ENCODE results near the gene ATL2.
A peak's percentile ranks its signal among the peaks of the same experiment; 100 is the strongest.

ATL2 gene

GRCh38 chr2:38375696-38376345, 1.3 kb downstream of the ATL2 start:
- peak; percentile 61; the same call in 2 of the 3 replicates for ATAC-seq (ENCODE audit: low read depth)
- Histone ChIP-seq H3K27me3 (ENCODE audit: insufficient read depth, poor library complexity, severe bottlenecking) (no peaks in the 10 kb centered on the region), H3K4me1 (ENCODE audit: insufficient read depth, poor library complexity, severe bottlenecking) (peaks cover 9% of the 10 kb centered on the region)

GRCh38 chr2:38374984-38375383, 2.1 kb downstream of the ATL2 start:
- no peak overlapping the region for H3K4me3 ChIP-seq (ENCODE audit: severe bottlenecking)
- ATAC-seq (ENCODE audit: low read depth), result no peak
- H3K9me3 ChIP-seq (ENCODE audit: severe bottlenecking), result no peaks in the 10 kb centered on the region
- H3K36me3 ChIP-seq (ENCODE audit: low read depth), result peaks cover 14% of the 10 kb centered on the region
- H3K27ac ChIP-seq (ENCODE audit: poor library complexity, severe bottlenecking), result no peak overlapping the region
- peaks cover 9% of the 10 kb centered on the region for H3K4me1 ChIP-seq (ENCODE audit: insufficient read depth, poor library complexity, severe bottlenecking)
- DNase-seq (ENCODE audit: low spot score), result no peak
- H3K27me3 ChIP-seq (ENCODE audit: insufficient read depth, poor library complexity, severe bottlenecking), result no peaks in the 10 kb centered on the region
- TF ChIP-seq CTCF (IDR thresholded peaks at IDR 0.05; ENCODE audit: poor library complexity, severe bottlenecking), result no peak

More at GRCh38 chr2:38375696-38376345, 1.3 kb downstream of the ATL2 start:
- no peak for TF ChIP-seq CTCF (IDR thresholded peaks at IDR 0.05; ENCODE audit: poor library complexity, severe bottlenecking)
- Histone ChIP-seq H3K9me3 (ENCODE audit: severe bottlenecking) (no peaks in the 10 kb centered on the region), H3K4me3 (ENCODE audit: severe bottlenecking) (peak overlapping the region; percentile 99), H3K36me3 (ENCODE audit: low read depth) (peaks cover 14% of the 10 kb centered on the region), H3K27ac (ENCODE audit: poor library complexity, severe bottlenecking) (peak overlapping the region; percentile 57)
- DNase-seq (ENCODE audit: low spot score), result peak; percentile 68

GRCh38 chr2:38371235-38371634, 5.8 kb downstream of the ATL2 start:
- ATAC-seq (ENCODE audit: low read depth) (no peak), DNase-seq (ENCODE audit: low spot score) (no peak)

GRCh38 chr2:38370664-38371063, 6.4 kb downstream of the ATL2 start:
- ATAC-seq (ENCODE audit: low read depth) (no peak), DNase-seq (ENCODE audit: low spot score) (no peak)
- no peak overlapping the region for H3K4me3 ChIP-seq (ENCODE audit: severe bottlenecking)
- H3K36me3 ChIP-seq (ENCODE audit: low read depth), result peaks cover 14% of the 10 kb centered on the region
- H3K9me3 ChIP-seq (ENCODE audit: severe bottlenecking), result no peaks in the 10 kb centered on the region
- no peaks in the 10 kb centered on the region for H3K27me3 ChIP-seq (ENCODE audit: insufficient read depth, poor library complexity, severe bottlenecking)
- TF ChIP-seq CTCF (IDR thresholded peaks at IDR 0.05; ENCODE audit: poor library complexity, severe bottlenecking), result no peak
- no peak overlapping the region for H3K27ac ChIP-seq (ENCODE audit: poor library complexity, severe bottlenecking)
- H3K4me1 ChIP-seq (ENCODE audit: insufficient read depth, poor library complexity, severe bottlenecking), result peaks cover 16% of the 10 kb centered on the region

More at GRCh38 chr2:38371235-38371634, 5.8 kb downstream of the ATL2 start:
- Histone ChIP-seq H3K27ac (ENCODE audit: poor library complexity, severe bottlenecking) (no peak overlapping the region), H3K9me3 (ENCODE audit: severe bottlenecking) (no peaks in the 10 kb centered on the region), H3K27me3 (ENCODE audit: insufficient read depth, poor library complexity, severe bottlenecking) (no peaks in the 10 kb centered on the region), H3K36me3 (ENCODE audit: low read depth) (peaks cover 14% of the 10 kb centered on the region), H3K4me3 (ENCODE audit: severe bottlenecking) (no peak overlapping the region), H3K4me1 (ENCODE audit: insufficient read depth, poor library complexity, severe bottlenecking) (peaks cover 10% of the 10 kb centered on the region)
- TF ChIP-seq CTCF (IDR thresholded peaks at IDR 0.05; ENCODE audit: poor library complexity, severe bottlenecking), result no peak

- Histone ChIP-seq H3K27ac (ENCODE audit: poor library complexity, severe bottlenecking) (no peak overlapping the region), H3K9me3 (ENCODE audit: severe bottlenecking) (no peaks in the 10 kb centered on the region), H3K4me1 (ENCODE audit: insufficient read depth, poor library complexity, severe bottlenecking) (peaks cover 9% of the 10 kb centered on the region), H3K4me3 (ENCODE audit: severe bottlenecking) (no peak overlapping the region), H3K27me3 (ENCODE audit: insufficient read depth, poor library complexity, severe bottlenecking) (no peaks in the 10 kb centered on the region), H3K36me3 (ENCODE audit: low read depth) (peaks cover 12% of the 10 kb centered on the region)
- DNase-seq (ENCODE audit: low spot score) (no peak), ATAC-seq (ENCODE audit: low read depth) (no peak)
- no peak for TF ChIP-seq CTCF (IDR thresholded peaks at IDR 0.05; ENCODE audit: poor library complexity, severe bottlenecking)
Observed at GRCh38 chr2:38362232-38362631, 14.8 kb downstream of the ATL2 start.
